AG08396 (cell line): Measurements from ENCODE around the gene RPH3AL.

ENCODE experiments used
- DNase-seq: peaks from one replicate; pipeline ENCODE4 v3.0.0; 2012; ENCODE audit warnings: low spot score, mixed read lengths

Gene RPH3AL

DNA sequence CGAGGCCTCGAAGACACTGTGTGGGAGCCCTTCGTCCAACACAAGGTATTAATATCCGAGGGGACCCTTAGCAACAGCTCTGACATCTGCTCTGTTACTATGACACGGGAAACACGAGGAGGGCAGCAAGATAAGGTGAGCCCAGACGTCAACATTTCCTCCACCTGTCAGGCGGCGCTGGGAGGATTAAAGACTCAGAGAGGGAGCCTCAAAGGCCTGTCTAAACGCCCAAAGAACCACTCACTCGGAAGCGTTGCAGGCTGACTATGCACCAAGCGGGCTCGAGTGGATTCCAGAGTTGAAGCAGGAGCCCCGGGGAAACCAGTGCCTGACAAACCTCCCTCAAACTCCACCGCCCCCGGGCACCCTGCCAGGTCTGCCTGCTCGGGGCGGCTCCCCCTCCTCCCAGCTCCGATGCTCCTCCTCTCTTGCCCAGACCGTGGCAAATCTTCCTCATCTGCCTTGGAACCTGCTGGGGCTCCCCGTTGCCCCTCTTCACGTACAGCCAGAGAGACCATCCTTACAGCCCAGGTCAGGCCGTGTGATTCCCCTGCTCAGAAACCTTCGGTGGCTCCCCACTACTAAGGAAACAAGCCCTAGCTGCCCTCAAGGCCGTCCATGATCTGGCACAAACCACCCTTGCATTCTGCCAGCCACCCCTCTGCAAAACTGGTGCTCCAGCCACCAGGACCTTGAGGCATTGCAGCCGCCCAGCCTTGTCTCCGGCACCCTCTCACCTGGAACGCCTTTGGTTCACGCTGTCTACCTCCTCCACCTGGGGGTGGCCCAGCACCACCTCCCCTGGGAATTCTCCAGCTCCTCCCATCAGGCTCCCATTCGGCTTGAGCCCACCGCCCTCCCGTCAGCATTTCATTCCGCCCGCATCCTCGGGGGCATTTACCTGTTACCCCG, 16.2 kb downstream of the RPH3AL start:
- DNase-seq, result no peak

DNA sequence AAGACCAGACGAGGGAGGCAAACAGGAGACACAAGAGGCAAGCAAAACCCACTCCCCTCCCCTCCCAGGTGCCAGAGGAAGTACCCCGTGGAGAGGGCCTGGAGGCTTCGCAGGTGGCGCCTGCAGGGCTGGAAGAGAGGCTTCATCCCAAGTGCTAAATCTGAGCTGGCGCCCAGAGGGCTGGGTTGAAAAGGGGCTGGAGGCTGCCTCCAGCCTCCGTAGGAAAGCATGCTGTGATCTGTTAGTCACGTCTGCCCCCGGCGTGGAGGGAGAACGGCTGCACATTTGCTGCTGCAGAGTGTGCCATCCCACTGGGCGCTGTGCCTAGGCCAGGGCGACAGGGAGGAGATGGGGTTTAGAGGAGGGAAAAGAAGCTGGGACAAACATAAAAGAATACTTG, 16.9 kb downstream of the RPH3AL start:
- no peak for DNase-seq

DNA sequence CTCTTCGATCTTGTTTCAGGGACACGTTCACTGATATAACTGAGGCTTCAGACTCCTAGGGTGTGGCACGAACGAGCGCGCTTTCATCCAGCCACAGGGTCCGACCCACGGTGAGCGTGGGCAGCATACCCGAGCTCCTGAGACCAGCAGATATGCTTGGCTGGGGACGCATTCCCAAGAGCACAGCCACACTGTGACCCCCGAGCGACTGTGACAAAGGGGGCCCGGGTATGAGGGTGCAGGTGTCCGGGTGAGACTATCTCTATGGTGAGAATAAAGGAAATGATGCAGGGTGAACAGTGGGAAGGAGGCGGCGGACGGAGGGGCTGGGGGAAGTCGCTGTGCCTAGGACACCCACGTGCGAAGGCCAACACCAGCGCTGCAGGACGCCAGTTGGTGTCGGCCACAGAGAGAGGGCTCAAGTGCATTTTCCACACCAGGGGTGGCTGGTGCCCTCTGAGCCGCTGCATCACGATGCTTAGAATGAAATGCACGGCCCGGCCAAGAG, 17.6 kb downstream of the RPH3AL start:
- no peak for DNase-seq

DNA sequence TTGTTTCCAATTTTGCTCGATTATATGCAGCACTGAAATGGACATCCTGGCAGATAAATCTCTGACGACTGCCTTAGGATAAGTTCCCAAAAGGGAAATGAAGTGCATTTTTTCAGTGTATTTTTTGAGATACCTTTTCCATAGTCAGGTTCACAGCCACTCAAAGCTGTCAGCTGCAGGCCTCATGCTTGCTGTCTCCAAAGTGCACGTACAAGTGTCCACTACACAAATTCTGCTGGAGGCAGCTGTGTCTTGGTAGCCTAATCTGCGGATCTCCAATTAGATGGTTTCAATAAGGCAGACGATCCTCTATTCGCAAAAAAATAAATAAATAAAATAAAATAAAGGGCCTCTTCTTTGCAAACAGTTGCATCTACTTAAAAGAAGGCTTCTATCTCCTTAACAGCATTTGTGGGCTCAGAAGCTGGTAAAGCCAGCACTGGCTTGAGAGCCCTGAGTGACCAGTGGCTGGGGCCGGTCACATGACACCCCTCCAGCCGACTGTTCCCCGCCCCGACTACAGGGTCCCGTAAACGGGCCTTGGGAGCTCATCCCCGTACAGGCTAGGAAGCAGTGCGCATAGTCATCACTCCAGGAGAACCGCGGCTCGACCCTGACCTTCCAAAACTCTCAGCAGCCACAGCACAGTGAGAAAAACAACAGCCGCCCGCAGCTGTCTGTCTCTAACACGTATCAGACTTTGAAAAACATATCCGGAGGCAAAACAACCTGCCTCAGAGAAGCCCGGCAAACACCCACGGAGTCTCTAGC, 18.8 kb downstream of the RPH3AL start:
- DNase-seq, result peak; percentile 81

DNA sequence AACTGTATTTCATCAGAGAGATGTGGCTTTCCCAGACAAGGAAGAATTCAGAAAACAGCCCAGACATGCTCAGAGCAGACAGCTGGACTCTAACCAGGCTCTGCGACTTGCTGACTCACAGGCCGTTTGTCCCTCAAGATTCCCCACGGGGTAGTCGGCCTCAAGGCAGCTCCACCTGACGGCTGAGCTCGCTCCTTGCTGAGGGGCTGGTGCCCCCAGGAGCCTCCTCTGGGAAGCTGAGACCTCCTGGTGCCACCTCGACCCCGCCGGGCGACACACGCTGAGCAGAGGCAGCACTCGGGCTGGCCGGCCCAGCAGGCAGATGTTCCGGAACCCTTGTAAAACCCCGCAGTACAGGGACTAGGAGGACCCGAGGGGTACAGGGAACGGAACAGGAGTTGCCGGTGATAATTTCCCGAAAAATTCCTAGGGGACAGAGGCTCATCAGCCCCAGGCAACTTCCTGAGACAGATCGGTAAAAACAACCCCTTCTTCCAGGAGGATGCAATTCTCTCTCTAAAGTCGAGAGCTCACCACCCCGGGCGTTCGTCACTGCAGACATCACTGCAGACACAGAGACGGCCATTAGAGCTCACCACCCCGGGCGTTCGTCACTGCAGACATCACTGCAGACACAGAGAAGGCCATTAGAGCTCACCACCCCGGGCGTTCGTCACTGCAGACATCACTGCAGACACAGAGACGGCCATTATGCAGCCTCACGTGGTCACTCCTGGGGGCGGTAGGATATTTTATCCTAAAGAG, 19.9 kb downstream of the RPH3AL start:
- DNase-seq, result peak; percentile 48

DNA sequence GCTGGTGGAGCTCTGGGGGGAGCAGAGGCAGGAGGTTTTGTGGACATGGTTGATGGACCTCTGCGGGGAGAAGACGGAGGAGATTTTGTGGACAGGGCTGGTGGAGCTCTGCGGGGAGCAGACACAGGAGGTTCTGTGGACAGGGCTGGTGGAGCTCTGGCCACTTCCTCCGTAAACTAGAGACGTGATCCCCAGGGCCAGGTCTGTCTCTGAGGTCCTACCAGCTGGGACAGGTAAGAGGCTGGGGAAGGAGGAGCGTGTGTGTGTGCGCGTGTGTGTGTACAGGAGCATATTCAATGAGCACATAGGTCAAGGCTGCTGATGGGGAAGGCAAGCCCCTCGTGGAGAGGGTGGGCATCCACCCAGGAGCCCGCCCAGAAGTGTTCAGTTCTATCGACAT, 20.6 kb downstream of the RPH3AL start:
- no peak for DNase-seq

DNA sequence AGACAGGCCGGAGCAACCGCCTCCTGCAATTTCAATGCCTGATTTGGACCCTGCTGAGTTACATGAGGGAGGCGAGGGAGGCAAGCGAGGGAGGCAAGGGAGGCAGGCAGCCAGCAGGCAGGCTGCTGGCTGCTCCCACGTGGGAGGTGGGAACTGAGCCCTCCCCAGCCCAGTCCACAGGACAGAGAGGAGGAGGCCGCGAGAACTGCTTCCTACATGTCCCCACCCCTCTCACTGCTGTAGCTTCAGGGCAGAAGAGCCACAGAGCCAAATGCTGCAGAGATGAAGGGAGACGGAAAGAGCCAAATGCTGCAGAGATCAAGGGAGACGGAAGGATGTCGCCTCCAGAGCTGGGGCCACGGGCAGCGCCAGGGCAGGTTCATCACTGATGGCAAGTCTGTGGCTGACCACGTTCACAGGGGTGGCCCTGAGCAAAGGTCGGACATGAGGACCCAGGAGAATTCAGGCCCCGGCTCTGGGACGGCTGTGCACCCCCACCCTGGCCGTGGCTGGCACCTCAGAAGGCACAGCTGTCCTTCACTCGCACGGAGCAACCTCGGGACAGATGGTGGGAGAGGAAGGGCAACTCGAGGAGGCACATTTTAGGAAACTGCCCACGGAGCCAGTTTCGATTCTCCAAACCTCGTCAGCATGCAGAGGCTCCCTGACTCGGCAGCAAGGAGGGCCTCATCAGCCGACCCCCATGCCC, 21.5 kb downstream of the RPH3AL start:
- DNase-seq, result no peak

DNA sequence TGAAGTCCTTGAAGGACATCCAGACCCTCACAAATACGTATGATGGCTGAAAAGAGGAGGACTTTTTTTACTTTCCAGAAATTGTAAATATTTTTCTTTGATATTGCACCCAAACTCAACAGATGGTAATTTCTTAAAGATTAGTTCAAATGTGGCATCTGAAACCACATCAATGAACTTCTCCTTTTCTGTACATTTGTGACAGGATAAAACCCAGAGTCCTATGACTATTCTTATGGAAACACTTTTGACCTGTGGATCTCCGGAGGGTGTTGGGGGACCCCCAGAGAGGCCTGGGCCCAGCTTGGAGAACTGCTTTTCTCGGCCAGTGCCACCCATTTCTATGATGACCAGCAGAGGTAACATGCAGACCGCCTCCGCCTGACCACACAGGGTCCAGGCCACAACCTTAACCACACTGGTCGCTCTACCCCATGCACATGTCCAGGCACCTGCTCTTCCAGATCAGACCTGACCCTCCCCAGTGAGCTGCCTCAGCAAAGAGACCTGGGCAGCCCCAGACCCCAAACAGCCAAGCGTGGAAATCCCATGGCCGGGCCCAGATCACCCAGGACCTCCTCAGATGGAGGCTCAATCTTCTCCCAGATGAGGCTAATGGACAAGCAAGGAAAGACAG, 22.7 kb downstream of the RPH3AL start:
- DNase-seq, result no peak

DNA sequence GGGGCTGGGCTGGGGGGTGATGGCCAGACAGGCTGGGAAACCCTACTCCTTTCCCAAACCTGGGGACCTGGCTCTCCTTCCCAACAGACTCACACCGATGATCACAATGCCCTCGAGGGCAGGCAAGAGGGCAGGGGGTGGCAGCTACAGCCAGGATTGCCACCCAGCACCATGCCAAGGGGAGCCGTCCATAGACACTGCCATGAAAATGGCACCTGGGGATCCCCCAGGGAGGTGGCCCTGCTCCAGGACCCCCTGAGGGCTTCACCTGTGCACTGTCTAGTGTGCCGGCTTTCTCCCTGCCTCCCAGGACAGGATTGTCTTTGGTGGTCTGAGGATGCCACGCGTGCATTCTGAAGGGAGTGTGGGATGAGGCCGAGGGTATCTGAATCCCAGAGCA, 24.6 kb downstream of the RPH3AL start:
- DNase-seq, result no peak

DNA sequence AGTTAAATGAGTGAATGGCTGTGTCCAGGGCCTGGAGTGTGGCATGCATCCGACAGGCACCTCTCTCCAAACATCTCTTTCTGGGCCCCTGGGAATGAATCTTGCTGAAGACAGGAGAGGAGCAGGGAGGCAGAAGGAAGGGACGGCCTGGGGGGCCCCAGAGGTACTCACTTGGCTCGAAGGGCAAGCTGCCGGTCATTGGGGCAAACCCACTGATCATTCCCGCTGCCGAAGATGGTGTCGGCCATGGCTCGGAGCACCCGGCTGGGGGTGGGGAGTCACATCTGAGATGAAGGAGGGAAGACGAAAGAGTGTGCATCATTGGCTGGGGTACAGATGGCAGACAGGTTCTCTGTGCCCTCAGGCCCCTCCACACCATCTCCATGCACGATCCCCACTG, 25.3 kb downstream of the RPH3AL start:
- no peak for DNase-seq

DNA sequence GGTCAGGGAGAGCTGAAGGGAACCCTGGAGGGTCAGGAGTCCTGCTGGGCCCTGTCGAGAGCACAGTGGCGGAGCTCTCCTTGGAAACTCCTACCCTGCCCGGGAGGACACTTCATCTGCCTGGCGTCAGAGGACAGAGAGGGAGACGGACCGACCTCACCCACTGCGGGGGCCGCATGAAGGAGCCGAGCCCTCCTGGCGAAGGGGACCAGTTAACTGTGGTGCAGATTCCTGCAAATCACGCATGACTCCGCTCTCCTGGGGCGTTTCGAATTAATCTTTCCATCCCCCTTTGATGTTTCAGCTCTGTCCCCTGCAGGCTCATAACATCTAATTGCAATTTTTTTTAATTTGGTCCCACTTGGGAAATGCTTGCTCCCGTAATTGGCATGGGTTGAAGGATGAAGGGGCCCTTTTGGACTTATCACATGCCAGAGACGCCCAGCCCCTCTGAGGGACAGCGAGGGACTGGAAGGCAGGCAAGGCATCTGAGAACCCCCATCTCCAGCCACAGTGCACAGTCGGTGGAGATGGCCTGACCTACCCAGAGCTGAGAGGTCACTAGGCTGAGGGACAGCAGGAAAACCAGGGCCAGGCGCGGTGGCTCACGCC, 26.5 kb downstream of the RPH3AL start:
- DNase-seq, result no peak

DNA sequence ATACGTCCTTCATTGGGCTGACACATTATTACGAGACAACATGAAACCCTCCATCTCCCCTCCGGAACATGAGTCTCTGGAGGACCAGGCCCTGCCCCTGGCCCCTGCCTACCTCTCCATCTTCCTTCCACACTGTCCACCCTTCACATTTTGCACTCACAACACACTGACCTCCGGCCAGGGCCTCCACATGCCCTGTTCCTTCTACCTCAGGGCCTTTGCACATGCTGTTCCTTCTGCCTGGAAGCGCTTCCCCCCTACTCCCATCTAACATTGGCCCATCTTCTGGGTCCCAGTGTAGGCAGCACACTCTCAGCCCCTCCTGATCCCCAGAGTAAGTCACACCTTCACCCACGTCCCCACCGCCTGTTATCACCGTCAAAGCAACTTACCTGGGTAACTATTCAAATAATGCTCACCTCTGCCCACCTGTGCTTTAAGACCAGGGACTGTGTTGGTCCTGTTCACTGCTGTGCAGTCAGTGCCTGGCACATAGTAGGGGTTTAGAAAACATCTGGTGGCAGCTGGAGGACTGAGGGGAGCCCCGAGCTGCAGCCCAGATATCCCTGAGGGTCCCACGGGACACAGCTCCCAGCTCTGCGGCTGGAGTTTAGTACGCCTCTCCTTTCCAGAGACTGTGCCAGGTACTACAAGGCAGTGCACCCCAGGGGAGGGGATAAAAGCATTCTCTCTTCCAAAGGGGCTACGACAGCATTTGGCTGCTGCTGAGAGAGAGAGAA, 27.2 kb downstream of the RPH3AL start:
- no peak for DNase-seq

DNA sequence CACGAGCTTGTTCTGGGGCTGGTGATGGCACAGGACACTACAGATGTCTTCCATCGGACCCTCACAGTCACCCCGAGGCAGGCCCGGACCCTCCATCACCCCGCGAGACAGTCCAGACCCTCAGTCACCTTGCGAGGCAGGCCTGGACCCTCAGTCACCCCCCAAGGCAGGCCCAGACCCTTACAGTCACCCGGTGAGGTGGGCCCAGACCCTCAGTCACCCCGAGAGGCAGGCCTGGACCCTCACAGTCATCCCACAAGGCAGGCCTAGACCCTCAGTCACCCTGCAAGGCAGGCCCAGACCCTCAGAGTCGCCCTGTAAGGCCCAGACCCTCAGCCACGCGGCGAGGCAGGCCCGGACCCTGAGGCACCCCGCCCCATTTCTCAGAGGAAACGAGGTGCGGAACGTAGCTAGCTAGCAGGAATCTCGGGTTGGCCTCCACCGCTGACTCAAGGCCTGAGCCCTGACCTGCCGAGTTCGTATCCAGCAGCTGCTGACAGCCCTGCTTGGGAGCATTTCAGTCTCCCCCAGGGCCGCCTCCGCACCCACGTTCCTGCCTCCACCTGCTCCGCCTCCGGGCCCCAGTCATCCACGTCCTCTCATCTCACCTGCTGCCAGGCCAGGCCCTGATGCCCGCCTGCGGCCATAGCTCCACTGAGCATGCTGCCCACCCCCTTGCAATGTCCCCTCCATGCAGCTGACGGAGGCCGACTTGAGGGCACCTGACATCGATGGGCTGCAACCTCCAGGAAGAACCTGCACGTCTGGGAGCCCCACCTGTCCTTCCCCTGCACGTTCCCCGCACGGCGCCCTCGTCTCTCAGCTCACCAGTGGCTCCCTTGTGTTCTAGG, 28.7 kb downstream of the RPH3AL start:
- DNase-seq, result no peak

DNA sequence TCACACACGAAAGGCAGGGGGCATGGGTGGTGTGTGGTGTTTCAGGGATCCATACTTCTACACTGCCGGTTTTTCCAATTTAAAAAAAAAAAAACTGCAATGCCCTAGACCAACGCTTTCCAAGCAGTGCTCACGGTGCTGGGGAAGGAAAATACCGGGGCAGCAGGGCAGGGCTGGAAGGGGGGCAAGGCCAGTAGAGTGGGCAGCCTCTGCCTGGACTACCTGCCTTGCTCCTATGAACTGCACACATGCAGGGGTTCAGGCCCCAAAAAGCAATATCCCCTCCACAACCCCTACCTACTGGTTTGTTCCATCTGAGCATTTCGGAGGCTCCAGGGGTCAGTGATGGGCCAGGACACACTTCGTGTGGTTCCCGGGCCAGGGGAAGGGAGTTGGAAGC, 29.4 kb downstream of the RPH3AL start:
- DNase-seq, result no peak

DNA sequence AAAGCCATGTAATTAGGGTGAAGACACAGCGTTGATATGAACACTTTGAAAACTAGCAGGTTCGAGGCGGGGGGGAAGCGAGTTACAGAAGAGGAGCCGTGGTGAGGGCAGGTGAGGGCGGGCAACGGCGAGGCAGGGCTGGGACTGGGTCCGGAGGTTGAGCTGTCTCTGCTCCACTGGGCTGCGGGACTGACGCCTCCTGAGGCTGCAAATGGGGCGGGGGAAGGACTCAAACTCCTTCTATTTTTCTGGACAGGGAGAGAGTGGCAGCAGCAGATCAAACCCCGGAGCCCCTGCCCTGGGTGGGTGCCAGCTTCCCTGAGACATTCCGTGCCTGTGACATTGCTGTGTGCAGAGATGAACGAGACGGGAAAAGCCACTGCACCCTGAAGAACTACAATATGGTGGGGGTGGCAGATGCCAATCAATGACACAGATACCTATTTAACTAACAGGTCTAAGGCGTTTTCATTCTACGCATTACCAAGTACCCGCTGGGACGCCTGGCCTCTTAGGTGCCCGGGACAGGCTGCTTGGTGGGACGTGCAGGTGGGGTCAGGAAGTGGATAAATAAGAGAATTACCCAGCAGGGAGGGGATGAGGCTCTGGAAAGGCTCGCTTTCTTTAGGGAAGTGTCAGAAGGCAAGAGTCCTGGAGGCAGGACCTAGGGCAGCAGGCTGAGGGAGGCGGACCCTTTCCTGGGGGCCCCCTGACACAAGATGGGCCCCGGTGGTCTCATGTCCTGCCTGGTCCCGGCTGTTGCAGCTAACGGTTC, 30.4 kb downstream of the RPH3AL start:
- no peak for DNase-seq

DNA sequence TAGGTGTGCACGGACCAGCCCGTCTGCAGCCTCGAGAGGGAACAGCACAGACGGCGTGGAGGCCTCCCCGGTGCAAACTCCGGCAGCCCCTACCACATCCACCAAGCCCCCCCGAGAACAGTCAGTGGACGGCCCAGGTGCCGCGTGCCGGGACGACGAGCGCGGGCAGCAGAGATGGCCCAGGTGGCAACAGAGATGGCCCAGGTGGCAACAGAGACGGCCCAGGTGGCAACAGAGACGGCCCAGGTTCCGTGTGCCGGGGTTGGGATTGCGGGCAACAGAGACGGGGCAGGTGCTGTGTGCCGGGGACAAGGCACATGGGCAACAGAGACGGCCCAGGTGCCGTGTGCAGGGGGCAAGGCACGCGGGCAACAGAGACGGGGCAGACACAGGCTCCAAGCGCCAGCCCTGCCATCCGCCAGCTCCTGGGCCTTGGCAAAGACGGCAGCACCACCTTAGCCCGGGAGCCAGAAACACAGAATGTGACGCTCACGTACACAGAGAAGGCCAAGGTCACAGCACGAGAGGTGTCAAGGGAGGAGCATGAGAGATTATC, 31.1 kb downstream of the RPH3AL start:
- DNase-seq, result no peak

DNA sequence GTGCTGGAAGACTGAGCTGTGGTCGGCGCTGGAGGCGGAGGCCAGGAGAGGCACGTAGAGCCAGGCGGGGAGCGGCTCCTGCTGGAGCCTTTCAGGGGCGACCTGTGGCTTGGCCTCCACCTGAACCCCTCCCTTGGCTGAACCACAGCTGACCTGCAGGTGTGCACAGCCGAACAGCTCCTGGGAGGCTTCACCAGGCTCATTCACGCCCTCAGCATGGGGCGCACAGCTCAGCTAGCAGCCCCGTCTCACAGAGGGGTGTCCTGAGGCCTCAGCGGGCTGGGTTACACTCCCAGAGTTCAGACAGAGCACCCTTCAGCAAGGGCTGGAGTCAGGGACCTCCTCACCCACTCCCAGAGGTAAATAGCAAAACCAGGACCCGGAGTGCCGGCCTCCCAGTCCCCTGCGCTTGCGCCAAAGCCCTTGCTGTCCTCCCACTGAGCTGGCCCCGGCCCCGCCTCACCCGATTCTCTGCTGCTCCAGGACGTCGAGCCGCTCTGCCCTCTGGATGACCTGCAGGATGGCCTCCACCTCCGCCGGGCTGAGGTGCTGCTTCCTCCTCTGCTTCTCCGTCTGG, 31.7 kb downstream of the RPH3AL start:
- no peak for DNase-seq

DNA sequence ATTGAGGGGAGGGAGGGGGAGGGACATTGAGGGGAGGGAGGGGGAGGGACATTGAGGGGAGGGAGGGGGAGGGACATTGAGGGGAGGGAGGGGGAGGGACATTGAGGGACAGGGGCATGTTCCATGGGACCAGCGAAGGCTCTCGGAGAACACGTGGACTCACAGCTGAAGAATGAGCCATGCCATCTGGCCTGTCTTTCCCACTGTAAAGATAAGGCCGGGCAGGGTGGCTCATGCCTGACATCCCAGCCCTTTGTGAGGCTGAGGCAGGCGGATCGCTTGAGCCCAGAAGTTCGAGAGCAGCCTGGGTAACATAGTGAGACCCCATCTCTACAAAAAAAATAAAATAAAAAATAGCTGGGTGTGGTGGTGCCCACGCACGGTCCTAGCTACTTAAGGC, 32.5 kb downstream of the RPH3AL start:
- DNase-seq, result no peak
